Ureter (tissue), 1 donor: Measurements from ENCODE around the gene SPATA25. TPM values are rescaled to one million over a fixed set of nuclear protein-coding genes. Genes with fewer than 3 reads are reported as not detected.

Source experiments
- DNase-seq: peaks from one replicate; pipeline ENCODE4 v3.0.0-alpha.2; 2020; ENCODE audit warnings: low spot score
- total RNA-seq: library from RNA; stranded (reverse); gene quantifications from one replicate; pipeline ENCODE4 v1.2.4, GENCODE V29; 2023
- donor health status: DM: yes; HTN: yes; CAD: no.

SPATA25 gene
- total RNA-seq, 1 donor from 2014 or later = 8.6 TPM

DNA sequence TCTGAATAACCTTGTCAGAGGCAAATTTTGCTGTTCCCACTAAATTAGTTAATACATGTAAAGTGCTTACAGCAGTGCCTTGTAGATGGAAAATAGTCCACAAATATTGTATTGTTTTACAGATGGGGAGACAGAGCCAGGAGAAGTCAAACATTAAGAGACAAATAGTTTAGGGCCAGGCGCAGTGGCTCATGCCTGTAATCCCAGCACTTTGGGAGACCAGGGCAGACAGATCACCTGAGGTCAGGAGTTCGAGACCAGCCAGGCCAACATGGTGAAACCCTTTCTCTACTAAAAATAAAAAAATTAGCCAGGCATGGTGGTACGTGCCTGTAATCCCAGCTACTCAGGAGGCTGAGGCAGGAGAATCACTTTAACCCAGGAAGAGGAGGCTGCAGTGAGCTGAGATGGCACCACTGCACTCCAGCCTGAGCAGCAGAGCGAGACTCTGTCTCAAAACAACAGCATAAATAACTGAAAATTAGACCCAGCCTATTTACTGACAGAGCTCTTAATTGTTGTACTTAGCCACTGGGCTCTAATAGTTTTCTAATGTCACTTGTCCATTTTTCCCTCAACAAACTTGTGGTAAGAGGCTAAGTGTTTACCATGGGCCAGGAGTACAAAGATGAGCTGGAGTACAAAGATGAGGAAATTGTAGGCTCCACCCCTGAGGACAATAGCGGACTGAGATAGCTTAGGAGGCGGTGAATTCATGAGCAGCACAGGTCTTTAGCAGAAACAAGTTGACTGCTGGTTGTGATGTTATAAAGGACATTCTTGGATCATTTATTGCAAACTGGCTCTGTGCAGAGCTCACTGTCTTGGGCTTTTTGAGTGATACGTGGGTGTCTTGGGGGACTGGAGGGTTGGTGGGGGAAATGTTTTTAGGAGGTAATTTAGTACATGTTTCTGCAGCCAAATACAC lies 23.6 kb downstream of the SPATA25 start:
- no peak for DNase-seq

DNA sequence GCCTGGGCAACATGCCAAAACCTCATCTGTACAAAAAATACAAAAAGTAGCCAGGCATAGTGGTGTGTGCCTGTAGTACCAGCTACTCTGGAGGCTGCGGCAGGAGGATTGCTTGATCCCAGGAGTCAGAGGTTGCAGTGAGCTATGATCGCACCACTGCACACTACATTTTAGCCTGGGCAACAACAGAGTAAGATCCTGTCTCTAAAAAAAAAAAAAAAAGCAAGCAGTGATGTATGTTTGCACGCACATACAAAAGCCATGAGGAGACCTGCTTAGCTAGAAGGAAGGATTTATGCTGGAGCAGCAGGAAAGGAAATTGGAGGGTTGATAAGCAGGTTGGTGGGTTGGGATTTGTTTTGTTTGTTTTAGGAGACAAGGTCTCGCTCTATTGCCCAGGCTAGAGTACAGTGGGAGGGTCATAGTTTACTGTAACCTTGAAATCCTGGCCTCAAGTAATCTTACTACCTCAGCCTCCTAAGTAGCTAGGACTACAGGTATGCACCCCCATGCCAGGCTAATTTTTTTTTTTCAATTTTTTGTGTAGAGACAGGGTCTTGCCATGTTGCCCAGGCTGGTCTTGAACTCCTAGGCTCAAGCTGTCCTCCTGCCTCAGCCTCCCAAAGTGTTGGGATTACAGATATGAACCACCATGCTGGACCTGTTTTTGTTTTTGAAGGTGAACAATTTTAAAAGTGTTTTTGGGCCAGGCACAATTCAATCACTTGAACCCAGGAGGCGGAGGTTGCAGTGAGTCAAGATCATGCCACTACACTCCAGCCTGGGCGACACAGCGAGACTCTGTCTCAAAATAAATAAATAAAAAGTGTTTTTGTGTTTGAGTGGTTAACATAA lies 26.0 kb downstream of the SPATA25 start:
- DNase-seq = no peak

DNA sequence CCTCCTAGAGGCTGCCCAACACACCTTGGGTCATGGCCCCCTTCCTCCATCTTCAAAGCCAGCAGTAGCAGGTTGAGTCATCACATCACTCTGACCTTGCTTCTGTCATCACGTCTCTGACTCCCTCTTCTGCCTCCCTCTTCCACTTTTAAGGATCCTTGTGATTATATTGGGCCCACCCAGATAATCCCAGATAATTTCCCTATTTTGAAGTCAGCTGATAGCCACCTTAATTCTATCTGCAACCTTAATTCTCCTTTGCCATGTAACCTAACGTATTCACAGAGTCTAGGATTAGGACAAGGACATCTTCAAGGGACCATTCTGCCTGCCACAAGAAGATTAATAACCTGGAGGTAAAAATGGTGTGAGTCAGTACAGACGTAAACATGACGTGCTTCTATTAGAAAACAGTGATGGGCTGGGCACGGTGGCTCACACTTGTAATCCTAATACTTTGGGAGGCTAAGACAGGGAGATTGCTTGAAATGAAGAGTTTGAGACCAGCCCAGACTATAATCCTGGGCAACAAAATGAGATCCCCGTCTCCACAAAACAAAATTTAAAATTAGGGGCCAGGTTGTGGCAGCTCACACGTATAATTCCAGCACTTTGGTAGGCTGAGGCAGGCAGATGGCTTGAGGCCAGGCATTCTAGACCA lies 26.7 kb downstream of the SPATA25 start:
- DNase-seq = no peak

DNA sequence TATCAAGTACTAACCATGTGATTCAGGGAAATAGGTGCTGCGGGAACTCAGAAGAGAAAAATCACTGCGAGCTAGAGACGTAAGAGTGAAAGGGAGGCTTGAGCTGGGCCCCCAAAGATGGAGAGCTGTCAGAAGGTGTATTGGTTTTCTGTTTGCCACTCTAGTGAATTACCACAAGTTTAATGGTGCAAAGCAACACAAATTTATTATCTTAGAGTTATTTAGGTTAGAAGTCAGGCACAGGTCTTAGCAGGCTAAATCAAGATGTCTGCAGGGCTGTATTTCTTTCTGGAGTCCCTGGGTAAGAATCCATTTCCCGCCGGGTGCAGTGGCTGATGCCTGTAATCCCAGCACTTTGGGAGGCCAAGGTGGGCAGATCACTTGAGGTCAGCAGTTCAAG lies 27.5 kb downstream of the SPATA25 start:
- no peak for DNase-seq

DNA sequence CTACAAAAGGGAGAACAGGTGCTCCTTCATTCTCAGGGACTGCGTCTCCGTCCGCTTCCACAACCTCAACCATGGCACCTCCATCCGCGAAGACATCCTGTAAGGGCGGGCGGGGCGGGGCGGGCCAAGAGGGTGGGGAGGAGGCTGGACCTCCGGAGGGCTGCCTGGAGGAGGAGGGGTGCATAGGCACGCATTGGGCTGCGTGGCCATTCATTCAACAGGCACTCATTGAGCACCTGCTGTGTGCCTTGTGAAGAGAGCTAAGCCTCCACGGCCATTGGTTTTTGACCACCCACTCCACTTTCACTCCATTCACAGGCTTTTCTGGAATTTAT lies 29.6 kb downstream of the SPATA25 start:
- DNase-seq = no peak

DNA sequence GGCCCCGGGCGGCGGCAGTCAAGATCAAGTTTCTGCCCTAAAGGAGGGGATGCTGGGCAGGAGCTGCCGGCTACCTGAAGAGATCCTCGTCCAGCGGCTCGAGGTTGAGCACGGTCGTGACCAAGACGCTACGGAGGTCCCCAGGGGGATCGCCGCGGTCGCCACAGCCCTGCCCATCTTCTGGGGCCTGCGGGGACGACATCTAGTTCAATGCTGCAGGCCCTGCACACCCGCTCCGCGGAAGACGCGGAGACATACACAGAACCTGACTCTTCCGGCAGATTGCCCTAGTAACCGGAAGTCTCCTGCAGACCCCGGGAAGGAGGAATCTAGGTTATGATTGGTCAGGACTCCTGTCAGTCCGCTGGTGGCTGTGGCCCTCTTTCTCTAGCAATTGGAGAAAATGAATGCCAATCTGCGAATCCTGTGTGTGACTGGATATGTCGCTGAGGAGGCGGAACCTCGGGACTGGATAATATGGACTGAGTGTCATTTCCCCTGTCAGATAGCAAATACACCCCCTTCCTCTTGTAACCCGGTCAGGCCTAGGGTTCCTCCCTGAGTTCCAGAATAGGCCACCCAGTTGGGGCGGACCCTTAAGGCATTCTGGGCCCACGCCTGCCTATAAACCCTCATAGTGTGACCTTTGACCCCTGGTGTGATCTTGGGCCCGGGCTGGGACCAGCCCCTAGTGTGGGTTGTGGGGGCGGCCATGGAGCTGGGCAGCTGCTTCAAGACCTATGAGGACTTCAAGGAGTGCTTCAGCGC lies 30.1 kb downstream of the SPATA25 start, which contains the start of the genes ACOT8 and ZSWIM3:
Gene ACOT8 (minus strand): TSS at position 279 of the 768 bp plus-strand sequence. CDS start 77 bp downstream, at position 202.
Gene ZSWIM3 (plus strand): TSS at position 501 of the 768 bp plus-strand sequence. CDS start 212 bp downstream, at position 713.
- DNase-seq = peak; percentile 99

DNA sequence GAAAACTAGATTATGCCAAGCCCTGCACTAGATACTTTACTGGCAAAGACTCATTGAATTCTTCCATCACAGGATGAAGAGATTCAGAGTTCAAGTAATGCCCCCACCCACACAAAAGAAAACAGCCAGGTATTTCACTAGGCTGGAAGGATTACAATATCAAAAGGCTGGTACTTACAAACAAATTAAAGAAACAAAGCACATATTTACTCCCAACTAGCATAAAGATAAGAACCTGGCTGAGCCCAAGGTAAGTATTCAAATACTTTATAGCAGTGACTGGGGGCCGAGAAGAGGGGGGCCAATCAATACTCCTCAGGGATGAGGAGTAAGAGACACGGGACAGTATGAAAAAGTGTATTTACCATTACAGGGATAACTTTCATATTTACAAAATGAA lies 33.9 kb downstream of the SPATA25 start:
- no peak for DNase-seq

DNA sequence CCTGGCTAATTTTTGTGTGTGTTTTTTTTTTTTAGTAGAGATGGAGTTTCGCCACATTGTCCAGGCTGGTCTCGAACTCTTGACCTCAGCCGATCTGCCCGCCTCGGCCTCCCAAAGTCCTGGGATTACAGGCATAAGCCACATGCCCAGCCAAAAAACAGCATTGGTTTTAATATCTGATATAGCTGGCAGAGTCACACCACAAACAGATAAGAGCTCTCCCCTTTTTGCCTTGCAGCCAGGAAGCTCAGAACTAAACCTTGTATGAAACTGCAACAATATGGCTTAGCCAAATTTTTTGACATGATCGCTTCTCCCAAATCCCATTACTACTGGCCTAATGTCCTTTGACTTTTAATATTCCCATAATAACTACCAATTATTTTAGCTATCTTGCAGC lies 35.1 kb downstream of the SPATA25 start:
- no peak for DNase-seq

DNA sequence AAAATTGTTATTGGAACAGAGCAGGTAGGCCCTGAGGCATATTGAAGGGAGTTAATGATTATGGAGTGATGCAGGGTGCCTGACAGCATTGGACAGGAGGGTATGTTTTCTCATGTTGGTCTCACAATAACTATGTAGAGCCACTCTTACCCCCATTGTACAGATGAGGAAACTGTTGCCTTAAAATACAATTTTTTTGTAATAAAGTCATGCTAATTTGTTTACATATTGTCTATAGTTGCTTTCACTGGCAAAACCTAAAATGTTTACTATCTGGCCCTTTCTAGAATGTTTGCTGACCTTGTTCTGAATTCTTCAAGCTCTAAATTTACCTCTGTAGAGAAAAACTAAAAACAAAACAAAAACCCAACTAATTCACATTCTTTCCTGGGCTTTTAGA lies 35.9 kb downstream of the SPATA25 start:
- DNase-seq = no peak

DNA sequence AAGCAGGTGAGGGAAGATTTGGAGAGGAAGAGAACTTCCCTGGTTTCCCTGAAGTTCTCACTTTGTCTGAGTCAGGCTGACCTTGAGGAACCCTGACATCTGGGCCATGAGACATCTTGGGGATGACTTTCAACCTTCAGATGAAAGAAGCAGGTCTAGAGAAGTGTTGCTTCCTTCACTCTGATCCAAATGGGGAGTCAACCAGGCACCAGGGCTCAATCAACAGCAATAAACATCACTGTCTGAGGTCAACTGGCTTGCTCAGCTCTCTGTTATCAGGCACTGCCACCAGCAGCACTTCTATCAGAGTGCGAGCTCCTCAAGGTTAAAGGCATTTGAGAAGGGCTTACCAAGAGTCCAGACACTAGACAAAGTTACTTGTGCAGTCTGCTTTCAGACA lies 36.5 kb downstream of the SPATA25 start:
- DNase-seq = no peak

DNA sequence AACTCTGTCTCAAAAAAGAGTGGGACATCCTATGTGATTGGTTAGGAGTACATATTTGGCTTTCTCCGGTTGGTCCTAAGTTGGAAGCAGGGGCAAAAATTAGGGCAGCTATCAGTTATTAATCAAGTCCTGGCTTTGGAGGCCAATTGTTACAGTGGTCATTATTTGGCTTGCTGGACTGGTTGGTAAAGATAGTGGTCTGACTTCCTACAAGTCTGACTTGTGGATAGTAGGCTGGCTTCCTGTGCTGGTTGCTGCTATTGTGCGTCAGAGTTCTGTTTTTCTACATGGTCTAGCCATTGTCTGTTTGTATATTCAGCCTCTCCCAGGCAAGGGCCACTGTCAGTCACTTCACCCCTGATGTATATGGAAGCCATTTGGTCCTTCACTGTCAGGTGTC lies 37.2 kb downstream of the SPATA25 start:
- no peak for DNase-seq

DNA sequence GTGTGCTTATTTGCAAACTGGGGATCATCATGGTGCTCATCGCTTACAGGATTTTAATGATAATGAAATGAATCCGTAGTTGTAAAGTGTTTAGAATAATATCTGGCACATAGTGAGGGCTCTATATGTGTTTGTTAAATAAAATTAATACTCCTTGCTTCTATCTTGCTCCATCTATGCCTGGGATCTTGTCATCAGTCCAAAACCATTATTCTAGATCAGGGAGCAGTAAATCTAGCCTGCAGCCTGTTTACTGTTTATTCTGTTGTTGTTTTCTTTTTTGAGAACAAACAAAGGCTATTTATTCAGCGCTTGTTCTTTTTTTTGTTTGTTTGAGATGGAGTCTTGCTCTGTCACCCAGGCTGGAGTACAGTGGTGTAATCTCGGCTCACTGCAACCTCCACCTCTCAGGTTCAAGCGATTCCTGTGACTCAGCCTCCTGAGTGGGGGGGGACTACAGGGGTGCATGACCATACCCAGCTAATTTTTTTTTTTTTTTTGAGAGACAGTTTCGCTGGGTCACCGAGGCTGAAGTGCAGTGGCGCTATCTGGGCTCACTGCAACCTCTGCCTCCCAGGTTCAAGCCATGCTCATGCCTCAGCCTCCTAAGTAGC lies 38.3 kb downstream of the SPATA25 start:
- DNase-seq = no peak

DNA sequence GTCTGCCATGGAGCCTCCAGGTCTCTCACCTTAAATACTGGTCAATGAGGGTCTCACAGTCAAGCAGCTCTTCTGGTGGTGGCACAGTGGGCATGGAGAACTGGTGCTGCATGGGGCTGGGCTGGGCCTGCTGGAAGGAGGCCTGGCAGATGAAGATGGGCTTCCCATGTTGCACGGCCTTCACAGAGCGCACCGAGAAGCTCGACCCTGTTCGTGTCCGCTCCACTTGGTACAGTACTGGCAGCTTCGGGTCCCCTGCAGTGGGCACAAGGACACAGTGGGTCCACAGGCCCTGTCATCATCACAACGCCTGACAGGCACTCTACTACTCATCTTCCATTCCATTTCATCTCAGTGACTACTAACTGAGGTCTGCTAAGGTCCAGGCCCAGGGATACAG lies 39.0 kb downstream of the SPATA25 start:
- no peak for DNase-seq

DNA sequence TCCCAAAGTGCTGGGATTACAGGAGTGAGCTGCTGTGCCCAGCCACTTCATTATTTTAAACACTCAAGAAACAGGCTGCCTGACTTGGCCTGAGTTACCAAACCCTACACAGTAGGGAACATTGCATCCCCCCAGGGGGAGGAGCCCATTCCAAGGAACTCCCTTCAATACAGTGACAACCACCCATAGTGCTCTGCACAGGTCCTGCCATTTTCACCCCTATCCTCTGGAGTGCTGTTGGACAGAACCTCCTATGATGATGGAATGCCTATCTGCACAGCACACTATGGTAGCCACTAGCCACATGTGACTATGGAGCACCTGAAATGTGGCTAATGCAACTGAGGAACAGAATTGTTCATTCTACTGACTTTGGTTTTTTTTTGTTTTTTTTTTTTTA lies 42.0 kb downstream of the SPATA25 start:
- DNase-seq = no peak

DNA sequence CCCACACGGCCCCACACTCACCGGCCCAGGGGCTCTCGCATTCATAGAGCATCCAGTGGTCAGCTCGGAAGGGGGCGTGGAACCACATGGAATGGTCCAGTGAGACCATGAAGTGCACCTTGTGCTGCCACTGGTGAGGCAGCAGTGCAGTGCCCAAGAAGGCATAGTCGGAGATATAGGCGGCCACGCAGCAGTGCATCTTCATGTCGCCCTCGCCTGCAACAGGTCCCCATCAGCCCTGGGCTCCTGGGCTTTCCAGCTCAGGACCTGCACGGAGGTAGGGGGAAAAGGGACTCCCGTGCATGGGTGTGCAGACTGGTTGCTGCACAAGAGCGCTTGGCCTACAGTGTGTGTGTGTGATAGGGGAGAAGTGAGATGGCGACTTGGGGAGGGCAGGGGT lies 43.9 kb downstream of the SPATA25 start:
- no peak for DNase-seq

DNA sequence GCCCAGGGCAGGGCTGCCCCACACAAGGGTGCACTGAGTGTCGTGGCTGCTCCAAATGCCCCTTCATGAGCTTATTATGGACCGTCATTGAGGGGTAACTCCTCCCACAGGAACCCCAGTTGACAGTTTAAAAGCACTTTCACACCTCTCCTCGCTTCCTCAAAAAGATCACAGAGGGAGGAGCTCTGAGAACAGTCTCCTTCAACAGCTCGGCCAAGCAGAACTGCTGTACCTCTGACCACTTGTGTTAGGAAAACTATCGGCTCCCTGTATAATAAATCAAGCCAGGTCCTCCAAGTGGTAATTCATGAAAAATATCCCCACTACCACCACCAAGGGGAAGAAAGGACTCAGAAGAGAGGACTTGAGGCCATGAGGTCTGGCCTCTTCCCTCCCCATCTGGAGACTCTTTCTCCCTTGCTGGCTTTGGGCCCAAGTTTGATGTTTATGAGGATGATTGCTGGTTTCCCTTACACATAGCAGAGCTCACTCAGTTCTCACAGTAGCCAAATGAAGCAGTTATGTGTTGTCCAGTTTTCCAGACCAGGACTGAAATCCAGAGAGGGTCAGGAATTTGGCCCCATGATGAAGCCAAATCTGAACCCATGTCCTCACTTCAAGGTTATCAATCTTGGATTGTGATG lies 45.1 kb downstream of the SPATA25 start:
- no peak for DNase-seq

DNA sequence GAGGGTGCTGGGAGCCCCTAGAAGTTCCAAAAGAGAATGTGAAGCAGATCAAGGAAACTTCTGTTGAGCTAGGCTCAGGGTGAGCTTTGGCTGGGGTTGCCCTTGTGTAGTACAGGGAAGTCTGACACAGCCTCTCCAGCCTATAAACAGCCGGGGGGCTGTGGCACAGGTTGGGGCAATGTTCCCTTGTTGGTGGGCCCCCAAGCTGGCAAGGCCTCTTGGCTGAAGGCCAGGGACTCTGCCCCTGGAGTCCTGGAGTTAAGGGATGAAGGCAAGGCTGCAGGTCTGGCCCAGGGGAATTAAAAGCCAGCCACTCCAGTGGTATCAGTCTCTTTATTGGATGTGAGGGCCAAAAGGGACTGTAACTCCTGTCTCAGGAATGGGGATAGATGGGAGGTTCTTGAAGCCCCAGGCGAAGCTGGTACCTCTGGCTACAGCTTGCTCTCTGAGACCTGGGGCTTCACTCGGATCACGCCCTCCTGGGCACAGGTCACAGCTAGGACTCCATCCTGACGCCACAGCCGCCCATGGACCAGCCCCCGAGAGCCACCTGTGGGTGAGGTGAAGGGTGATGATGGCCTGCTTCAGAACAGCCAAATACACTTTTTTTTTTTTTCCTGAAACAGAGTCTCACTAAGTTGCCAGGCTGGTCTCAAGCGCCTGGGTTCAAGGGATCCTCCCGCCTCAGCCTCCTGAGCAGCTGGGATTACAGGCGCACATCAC lies 45.9 kb downstream of the SPATA25 start:
- no peak for DNase-seq

DNA sequence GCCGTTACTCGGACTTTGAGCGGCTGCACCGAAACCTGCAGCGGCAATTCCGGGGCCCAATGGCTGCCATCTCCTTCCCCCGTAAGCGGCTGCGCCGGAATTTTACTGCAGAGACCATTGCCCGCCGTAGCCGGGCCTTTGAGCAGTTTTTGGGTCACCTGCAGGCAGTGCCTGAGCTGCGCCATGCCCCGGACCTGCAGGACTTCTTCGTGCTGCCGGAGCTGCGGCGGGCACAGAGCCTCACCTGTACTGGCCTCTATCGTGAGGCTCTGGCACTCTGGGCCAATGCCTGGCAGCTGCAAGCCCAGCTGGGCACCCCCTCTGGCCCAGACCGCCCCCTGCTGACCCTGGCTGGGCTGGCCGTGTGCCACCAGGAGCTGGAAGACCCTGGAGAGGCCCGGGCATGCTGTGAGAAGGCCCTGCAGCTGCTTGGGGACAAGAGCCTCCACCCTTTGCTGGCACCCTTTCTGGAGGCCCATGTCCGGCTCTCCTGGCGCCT lies 46.7 kb downstream of the SPATA25 start:
- DNase-seq = no peak

DNA sequence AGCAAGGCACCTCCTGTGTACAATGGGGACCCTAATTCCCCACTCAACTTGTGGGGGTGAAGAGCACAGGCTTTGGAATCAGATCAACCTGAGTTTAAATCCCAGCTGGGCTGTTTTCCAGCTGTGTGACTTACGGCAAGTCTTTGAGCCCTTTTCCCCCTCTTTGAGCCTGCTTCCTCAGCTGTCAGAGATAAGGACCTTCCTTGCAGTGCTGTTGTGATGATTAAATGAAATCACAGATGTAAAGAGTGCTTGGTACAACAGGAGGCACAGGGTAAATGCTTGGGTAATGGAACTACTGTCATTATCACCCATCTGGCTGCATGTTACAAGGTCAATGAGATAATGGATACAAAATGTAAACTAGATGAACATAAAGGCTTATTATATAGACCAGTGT lies 50.6 kb downstream of the SPATA25 start:
- no peak for DNase-seq
